Smooth muscle cell of the pulmonary artery (primary cell): ENCODE measurements around the gene OR51M1. TPM values are rescaled to one million over a fixed set of nuclear protein-coding genes. Genes with fewer than 3 reads are reported as not detected.

Experiments used
- total RNA-seq: library from RNA; depleted of rRNA; stranded (reverse); fragments of >200 nt; gene quantifications from 2 replicates; pipeline ENCODE4 v1.2.3, GENCODE V29; 2014

OR51M1 gene, protein sequence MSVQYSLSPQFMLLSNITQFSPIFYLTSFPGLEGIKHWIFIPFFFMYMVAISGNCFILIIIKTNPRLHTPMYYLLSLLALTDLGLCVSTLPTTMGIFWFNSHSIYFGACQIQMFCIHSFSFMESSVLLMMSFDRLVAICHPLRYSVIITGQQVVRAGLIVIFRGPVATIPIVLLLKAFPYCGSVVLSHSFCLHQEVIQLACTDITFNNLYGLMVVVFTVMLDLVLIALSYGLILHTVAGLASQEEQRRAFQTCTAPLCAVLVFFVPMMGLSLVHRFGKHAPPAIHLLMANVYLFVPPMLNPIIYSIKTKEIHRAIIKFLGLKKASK
- total RNA-seq = not detected in 2 replicates

DNA sequence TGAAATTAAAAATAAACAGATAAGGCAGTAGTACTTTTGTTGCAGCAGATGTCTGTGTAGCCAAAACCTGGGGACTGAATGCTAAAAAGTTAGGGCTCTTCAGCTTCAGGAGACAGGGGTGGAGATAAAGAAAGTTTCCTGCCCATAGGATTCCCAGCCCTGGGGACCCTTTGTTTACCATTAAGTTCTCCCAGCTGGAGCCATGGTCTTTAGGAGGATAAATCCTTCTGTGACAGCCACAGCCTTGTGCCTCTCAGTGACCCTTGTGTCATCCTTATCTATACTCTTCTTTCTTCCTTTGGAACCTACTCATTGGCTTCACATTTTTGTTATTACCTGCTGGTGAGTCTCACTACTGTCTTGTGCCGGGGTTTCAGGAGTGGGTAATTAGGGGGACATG lies at the start of gene OR51M1:
TSS of gene OR51M1 (plus strand) at position 237 of the 400 bp plus-strand sequence. CDS start 5,587 bp downstream, outside the sequence.

GRCh38 chr11:5343474-5344335 lies 39.9 kb upstream of the OR51M1 start, which contains the start of gene OR51B5:
Gene OR51B5 (minus strand): TSS chr11:5343524. CDS start chr11:5343524, 0 bp downstream.

DNA sequence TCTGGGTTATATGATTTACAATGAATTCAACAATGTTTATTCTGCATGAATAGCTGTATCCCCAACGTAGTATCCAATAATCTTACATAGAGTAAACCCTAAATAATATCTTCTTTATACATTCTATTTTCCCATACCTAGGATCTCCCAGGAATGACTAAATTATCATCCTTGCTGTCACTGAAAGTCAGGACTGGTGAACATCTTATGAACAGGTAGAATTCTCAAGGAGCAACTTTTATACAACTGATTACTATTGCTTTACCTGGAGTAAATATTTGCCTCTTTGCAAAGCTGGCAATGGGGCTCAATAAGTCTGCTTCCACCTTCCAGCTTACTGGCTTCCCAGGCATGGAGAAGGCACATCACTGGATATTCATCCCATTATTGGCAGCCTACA lies 32.4 kb upstream of the OR51M1 start, which contains the start of gene OR51B6:
TSS of gene OR51B6 (plus strand) at position 301 of the 400 bp plus-strand sequence. CDS start at position 301, 0 bp downstream.

GRCh38 chr11:5421811-5422210 lies 38.2 kb downstream of the OR51M1 start, which contains the start of gene OR51Q1:
Gene OR51Q1 (plus strand): TSS chr11:5422111. CDS start chr11:5422201, 90 bp downstream.

DNA sequence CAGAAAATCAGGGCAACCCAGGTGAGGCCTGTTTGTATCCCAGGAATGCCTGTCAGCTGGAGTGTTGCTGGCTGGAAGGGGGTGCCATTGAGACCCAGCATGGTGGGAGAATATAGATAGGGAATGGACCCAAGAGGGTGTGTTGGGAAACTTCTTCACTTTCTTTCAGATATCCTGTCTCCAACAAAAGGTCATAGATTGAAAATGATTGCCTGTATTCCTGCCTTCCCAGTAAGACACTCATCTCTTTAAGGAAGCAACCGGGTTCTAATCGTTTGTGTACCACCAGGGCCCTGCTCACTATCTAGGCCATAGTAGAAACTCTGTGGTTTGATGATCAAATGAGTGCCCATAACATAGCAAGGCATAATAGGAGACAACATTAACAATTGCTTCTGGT lies 57.8 kb downstream of the OR51M1 start, which contains the start of gene OR51I1:
TSS of gene OR51I1 (minus strand) at position 101 of the 400 bp plus-strand sequence. CDS start at position 101, 0 bp downstream.

Other genes with a start within 250 kb of the OR51M1 start
- not detected in 2 replicates for gene OR52A5, start 245.5 kb upstream of the OR51M1 start, total RNA-seq
- not detected in 2 replicates for gene OR52A1, start 229.1 kb upstream of the OR51M1 start, total RNA-seq
- gene OR51V1, start 183.1 kb upstream of the OR51M1 start, total RNA-seq = not detected in 2 replicates
- not detected in 2 replicates for gene HBB, start 156.7 kb upstream of the OR51M1 start, total RNA-seq
- 0.33 and 0.36 TPM in 2 replicates for gene HBD, start 149.3 kb upstream of the OR51M1 start, total RNA-seq
- not detected in 2 replicates for gene HBG1, start 134.0 kb upstream of the OR51M1 start, total RNA-seq
- not detected in 2 replicates for gene HBG2, start 129.0 kb upstream of the OR51M1 start, total RNA-seq
- not detected in 2 replicates for gene HBE1, start 113.9 kb upstream of the OR51M1 start, total RNA-seq
- 0.20 TPM in 1 of 2 replicates, not detected in the other for gene OR51B4, start 81.9 kb upstream of the OR51M1 start, total RNA-seq
- gene OR51B2, start 59.5 kb upstream of the OR51M1 start, total RNA-seq = 0.13 TPM in 2 replicates
- gene OR51B5, start 40.3 kb upstream of the OR51M1 start, total RNA-seq = 0.13 and 0.17 TPM in 2 replicates
- gene OR51B6, start 32.3 kb upstream of the OR51M1 start, total RNA-seq = not detected in 2 replicates
- gene OR51Q1, start 38.3 kb downstream of the OR51M1 start, total RNA-seq = not detected in 2 replicates
- gene OR51I1, start 57.7 kb downstream of the OR51M1 start, total RNA-seq = not detected in 2 replicates
- not detected in 2 replicates for gene OR51I2, start 65.5 kb downstream of the OR51M1 start, total RNA-seq
- gene OR52D1, start 104.9 kb downstream of the OR51M1 start, total RNA-seq = not detected in 2 replicates
- 0.10 and 0.26 TPM in 2 replicates for gene UBQLN3, start 126.1 kb downstream of the OR51M1 start, total RNA-seq
- 0.23 and 0.33 TPM in 2 replicates for gene UBQLNL, start 132.9 kb downstream of the OR51M1 start, total RNA-seq
- 0.91 and 0.99 TPM in 2 replicates for gene OR52H1, start 164.7 kb downstream of the OR51M1 start, total RNA-seq
- not detected in 2 replicates for gene OR52B6, start 197.1 kb downstream of the OR51M1 start, total RNA-seq
- 3.0 and 5.1 TPM in 2 replicates for gene TRIM6, start 212.8 kb downstream of the OR51M1 start, total RNA-seq
- gene TRIM34, start 241.2 kb downstream of the OR51M1 start, total RNA-seq = 7.8 and 14.9 TPM in 2 replicates